Activated naive CD8-positive, alpha-beta T cell treated with anti-CD3 and anti-CD28 coated beads for 36 hours (primary cell): ENCODE measurements around the gene PRDM16. TPM values are rescaled to one million over a fixed set of nuclear protein-coding genes. Genes with fewer than 3 reads are reported as not detected.

ENCODE experiments used
- DNase-seq: peaks from one replicate; pipeline ENCODE4 v3.0.0; 2021
- H3K27ac Mint-ChIP-seq: one replicate; pipeline ENCODE4 v1.8.0; 2022; ENCODE audit warnings: mild to moderate bottlenecking, moderate library complexity, mixed read lengths
- H3K27me3 Mint-ChIP-seq: one replicate; pipeline ENCODE4 v1.8.0; 2022; ENCODE audit warnings: mild to moderate bottlenecking, mixed read lengths
- H3K36me3 Mint-ChIP-seq: one replicate; pipeline ENCODE4 v1.8.0; 2021; ENCODE audit warnings: mild to moderate bottlenecking, mixed read lengths
- H3K4me1 Mint-ChIP-seq: one replicate; pipeline ENCODE4 v1.8.0; 2021; ENCODE audit warnings: mixed read lengths
- H3K4me3 Mint-ChIP-seq: one replicate; pipeline ENCODE4 v1.8.0; 2022; ENCODE audit warnings: mild to moderate bottlenecking, moderate library complexity, mixed read lengths
- H3K9me3 Mint-ChIP-seq: one replicate; pipeline ENCODE4 v1.8.0; 2022; ENCODE audit warnings: mixed read lengths
- total RNA-seq, 2 experiments: library from RNA; stranded (reverse); gene quantifications; one replicate each; pipeline ENCODE4 v1.2.3, GENCODE V29; 2021

Gene PRDM16
- total RNA-seq, 2 experiments from 2014 or later: 0.06 to 0.12 TPM

DNA sequence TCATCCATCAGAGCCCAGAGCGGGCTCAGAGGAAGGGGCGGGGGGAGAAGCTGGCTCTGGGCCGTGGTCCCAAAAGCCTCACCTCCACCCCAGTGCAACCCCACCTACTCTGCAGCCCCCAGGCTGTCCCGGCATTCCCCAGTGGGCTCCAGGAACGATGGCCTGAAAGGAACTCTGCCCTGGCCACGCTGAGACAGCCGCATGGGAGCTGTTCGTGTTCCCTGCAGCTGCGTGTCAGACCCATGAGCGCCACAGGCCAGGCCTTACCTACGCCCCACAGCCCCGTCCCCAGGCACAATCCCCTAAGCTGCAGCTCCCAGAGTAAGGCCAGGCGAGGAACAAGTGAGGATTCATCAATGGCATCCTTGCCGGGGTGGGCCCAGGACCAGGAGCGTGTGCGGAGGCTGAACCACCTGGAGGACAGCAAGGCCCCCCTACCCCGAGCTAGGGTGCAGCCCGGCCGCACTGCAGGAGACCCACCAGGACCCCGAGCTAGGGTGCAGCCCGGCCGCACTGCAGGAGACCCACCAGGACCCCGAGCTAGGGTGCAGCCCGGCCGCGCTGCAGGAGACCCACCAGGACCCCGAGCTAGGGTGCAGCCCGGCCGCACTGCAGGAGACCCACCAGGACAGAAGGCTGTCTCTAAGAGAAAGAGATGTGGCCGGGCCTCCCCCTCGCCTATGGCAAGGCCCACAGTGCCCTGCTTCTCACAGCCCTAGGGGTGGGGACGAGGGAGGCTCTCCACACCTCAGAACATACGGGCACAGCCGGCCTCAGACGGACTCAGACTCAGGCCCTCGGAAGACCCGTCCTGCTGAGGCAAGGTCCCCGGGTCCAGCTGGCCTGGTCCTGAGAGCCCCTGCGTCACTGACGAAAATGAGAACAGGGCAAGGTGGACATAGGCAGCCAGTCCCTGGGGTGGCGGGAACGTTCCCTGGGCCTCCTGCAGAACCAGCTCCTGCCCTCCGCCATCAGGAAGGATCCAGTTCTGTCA, 359.0 kb downstream of the PRDM16 start:
- no peak overlapping the region for H3K27ac Mint-ChIP-seq
- peaks cover 3% of the 10 kb centered on the region for H3K27me3 Mint-ChIP-seq
- no peak overlapping the region for H3K4me3 Mint-ChIP-seq
- H3K36me3 Mint-ChIP-seq: no peaks in the 10 kb centered on the region
- no peak for DNase-seq
- no peaks in the 10 kb centered on the region for H3K4me1 Mint-ChIP-seq
- no peaks in the 10 kb centered on the region for H3K9me3 Mint-ChIP-seq

DNA sequence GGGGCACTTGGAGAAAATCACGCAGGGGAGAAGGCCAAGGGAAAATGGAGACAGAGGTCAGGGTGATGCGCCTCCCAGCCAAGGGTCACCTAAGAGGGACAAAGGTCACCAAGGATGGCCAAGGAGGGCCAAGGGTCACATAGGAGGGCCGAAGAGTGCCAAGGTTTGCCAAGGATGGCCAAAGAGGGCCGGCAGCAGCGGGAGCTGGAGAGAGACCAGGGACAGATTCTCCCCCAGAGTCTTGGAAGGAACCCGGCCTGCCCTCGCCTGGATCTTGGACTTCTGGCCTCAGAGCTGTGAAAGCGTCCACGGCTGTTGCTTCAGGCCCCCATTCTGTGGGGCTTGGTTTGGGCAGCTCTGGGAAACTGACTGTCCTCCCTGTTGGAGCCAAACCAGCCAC, 359.9 kb downstream of the PRDM16 start:
- no peak for DNase-seq

DNA sequence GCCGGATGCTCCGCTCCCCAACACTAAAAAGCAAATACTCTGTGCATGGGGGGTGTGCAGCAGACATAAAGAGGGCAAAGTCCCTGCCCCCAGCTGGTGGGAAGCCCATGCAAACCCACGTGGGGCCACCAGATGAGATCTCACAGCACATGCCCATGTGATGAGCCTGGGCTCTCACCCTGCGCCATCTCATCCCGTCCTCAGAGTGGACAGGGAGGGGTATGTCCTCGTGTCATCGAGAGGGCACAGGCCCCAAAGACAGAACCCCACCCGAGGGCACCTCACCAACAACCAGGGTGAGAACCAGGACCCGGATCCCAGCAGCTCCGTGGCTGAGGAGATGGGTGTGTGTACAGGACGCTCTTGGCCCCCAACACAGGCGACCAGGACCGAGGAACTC, 360.3 kb downstream of the PRDM16 start:
- Mint-ChIP-seq H3K9me3 (no peaks in the 10 kb centered on the region), H3K36me3 (no peaks in the 10 kb centered on the region), H3K27me3 (no peaks in the 10 kb centered on the region), H3K4me3 (no peak overlapping the region), H3K4me1 (no peaks in the 10 kb centered on the region), H3K27ac (no peak overlapping the region)
- no peak for DNase-seq

More for the DNA sequence above, 359.9 kb downstream of the PRDM16 start:
- Mint-ChIP-seq H3K27ac (no peak overlapping the region), H3K4me1 (no peaks in the 10 kb centered on the region), H3K27me3 (peaks cover 3% of the 10 kb centered on the region), H3K4me3 (no peak overlapping the region), H3K36me3 (no peaks in the 10 kb centered on the region), H3K9me3 (no peaks in the 10 kb centered on the region)

GRCh38 chr1:3429766-3430165, 360.8 kb downstream of the PRDM16 start:
- Mint-ChIP-seq H3K36me3 (no peaks in the 10 kb centered on the region), H3K27ac (no peak overlapping the region), H3K4me1 (no peaks in the 10 kb centered on the region), H3K27me3 (no peaks in the 10 kb centered on the region), H3K4me3 (no peak overlapping the region), H3K9me3 (no peaks in the 10 kb centered on the region)
- DNase-seq: no peak

GRCh38 chr1:3430406-3430805, 361.4 kb downstream of the PRDM16 start:
- H3K27me3 Mint-ChIP-seq: no peaks in the 10 kb centered on the region
- H3K36me3 Mint-ChIP-seq: no peaks in the 10 kb centered on the region
- no peak overlapping the region for H3K4me3 Mint-ChIP-seq
- H3K27ac Mint-ChIP-seq: no peak overlapping the region
- H3K9me3 Mint-ChIP-seq: no peaks in the 10 kb centered on the region
- H3K4me1 Mint-ChIP-seq: no peaks in the 10 kb centered on the region
- no peak for DNase-seq

- no peaks in the 10 kb centered on the region for H3K9me3 Mint-ChIP-seq
- no peak overlapping the region for H3K27ac Mint-ChIP-seq
- no peak overlapping the region for H3K4me3 Mint-ChIP-seq
- H3K4me1 Mint-ChIP-seq: no peaks in the 10 kb centered on the region
- H3K36me3 Mint-ChIP-seq: no peaks in the 10 kb centered on the region
- H3K27me3 Mint-ChIP-seq: no peaks in the 10 kb centered on the region
- DNase-seq: no peak
Observed at GRCh38 chr1:3430820-3431219, 361.8 kb downstream of the PRDM16 start.

- Mint-ChIP-seq H3K27ac (no peak overlapping the region), H3K4me3 (no peak overlapping the region), H3K36me3 (no peaks in the 10 kb centered on the region), H3K9me3 (no peaks in the 10 kb centered on the region), H3K27me3 (no peaks in the 10 kb centered on the region), H3K4me1 (no peaks in the 10 kb centered on the region)
- DNase-seq: no peak
Observed at GRCh38 chr1:3431266-3431665, 362.3 kb downstream of the PRDM16 start.

GRCh38 chr1:3431686-3432085, 362.7 kb downstream of the PRDM16 start:
- no peaks in the 10 kb centered on the region for H3K9me3 Mint-ChIP-seq
- no peak overlapping the region for H3K27ac Mint-ChIP-seq

DNA sequence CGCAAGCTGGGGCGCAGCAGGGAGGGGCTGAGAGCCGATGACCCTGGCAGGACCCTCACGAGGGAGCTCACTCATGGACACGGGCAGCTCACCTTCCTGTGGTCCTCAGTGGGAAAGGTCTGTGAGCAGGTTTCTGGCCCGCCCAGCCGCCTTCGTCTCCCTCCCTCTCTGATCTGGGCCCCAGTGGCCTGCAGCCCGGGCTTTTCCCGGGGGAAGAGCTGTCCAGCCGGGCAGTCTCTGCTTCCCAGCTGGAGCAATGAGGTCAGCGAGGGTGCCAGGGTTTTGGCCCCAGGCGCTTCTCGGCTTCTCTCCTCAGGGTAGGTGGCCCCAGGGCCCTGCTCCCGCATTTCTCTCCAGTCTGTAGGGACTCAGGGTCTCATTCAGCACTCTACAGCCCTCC, 363.3 kb downstream of the PRDM16 start:
- Mint-ChIP-seq H3K4me1 (no peaks in the 10 kb centered on the region), H3K4me3 (no peak overlapping the region), H3K27ac (no peak overlapping the region), H3K27me3 (no peaks in the 10 kb centered on the region), H3K36me3 (no peaks in the 10 kb centered on the region), H3K9me3 (no peaks in the 10 kb centered on the region)
- no peak for DNase-seq

More at GRCh38 chr1:3431686-3432085, 362.7 kb downstream of the PRDM16 start:
- no peak overlapping the region for H3K4me3 Mint-ChIP-seq
- no peak for DNase-seq
- no peaks in the 10 kb centered on the region for H3K27me3 Mint-ChIP-seq
- H3K4me1 Mint-ChIP-seq: no peaks in the 10 kb centered on the region
- no peaks in the 10 kb centered on the region for H3K36me3 Mint-ChIP-seq

- H3K27ac Mint-ChIP-seq: no peak overlapping the region
- H3K27me3 Mint-ChIP-seq: no peaks in the 10 kb centered on the region
- no peaks in the 10 kb centered on the region for H3K9me3 Mint-ChIP-seq
- H3K4me1 Mint-ChIP-seq: no peaks in the 10 kb centered on the region
- no peaks in the 10 kb centered on the region for H3K36me3 Mint-ChIP-seq
- no peak overlapping the region for H3K4me3 Mint-ChIP-seq
- no peak for DNase-seq
Observed at GRCh38 chr1:3433076-3433475, 364.1 kb downstream of the PRDM16 start.

- Mint-ChIP-seq H3K36me3 (no peaks in the 10 kb centered on the region), H3K4me3 (no peak overlapping the region), H3K27ac (no peak overlapping the region), H3K4me1 (no peaks in the 10 kb centered on the region), H3K9me3 (no peaks in the 10 kb centered on the region), H3K27me3 (no peaks in the 10 kb centered on the region)
- DNase-seq: no peak
Observed at GRCh38 chr1:3433596-3434320, 364.8 kb downstream of the PRDM16 start.

- Mint-ChIP-seq H3K4me3 (no peak overlapping the region), H3K27ac (no peak overlapping the region), H3K9me3 (no peaks in the 10 kb centered on the region), H3K36me3 (no peaks in the 10 kb centered on the region), H3K4me1 (no peaks in the 10 kb centered on the region), H3K27me3 (no peaks in the 10 kb centered on the region)
- DNase-seq: no peak
Observed at GRCh38 chr1:3434406-3435110, 365.6 kb downstream of the PRDM16 start.

GRCh38 chr1:3435666-3436065, 366.7 kb downstream of the PRDM16 start:
- H3K36me3 Mint-ChIP-seq: no peaks in the 10 kb centered on the region

DNA sequence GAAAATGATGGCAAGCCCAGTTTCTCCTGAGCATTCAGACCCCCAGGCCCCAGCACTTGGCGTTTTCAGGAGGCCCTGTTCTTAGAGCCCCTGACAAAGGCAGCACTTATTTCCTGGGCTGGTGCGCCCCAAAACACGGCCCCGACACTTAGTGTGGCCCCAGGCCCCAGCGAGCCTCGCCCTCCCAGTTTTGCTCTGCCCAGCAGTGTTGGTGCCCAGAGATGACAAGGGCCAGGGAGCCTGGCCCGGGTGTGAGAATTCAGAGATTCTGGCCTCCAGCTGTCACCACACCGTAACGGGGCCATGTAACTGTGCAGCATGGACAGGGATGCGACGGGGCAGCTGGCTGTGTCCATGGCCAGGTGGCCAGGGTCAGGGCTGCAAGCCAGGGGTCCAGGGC, 367.4 kb downstream of the PRDM16 start:
- no peak for DNase-seq
- Mint-ChIP-seq H3K9me3 (no peaks in the 10 kb centered on the region), H3K27me3 (peaks cover 7% of the 10 kb centered on the region), H3K27ac (no peak overlapping the region), H3K4me3 (no peak overlapping the region), H3K4me1 (no peaks in the 10 kb centered on the region), H3K36me3 (no peaks in the 10 kb centered on the region)

More at GRCh38 chr1:3435666-3436065, 366.7 kb downstream of the PRDM16 start:
- DNase-seq: no peak
- H3K4me3 Mint-ChIP-seq: no peak overlapping the region
- H3K27ac Mint-ChIP-seq: no peak overlapping the region
- no peaks in the 10 kb centered on the region for H3K9me3 Mint-ChIP-seq
- H3K27me3 Mint-ChIP-seq: peaks cover 3% of the 10 kb centered on the region
- no peaks in the 10 kb centered on the region for H3K4me1 Mint-ChIP-seq

DNA sequence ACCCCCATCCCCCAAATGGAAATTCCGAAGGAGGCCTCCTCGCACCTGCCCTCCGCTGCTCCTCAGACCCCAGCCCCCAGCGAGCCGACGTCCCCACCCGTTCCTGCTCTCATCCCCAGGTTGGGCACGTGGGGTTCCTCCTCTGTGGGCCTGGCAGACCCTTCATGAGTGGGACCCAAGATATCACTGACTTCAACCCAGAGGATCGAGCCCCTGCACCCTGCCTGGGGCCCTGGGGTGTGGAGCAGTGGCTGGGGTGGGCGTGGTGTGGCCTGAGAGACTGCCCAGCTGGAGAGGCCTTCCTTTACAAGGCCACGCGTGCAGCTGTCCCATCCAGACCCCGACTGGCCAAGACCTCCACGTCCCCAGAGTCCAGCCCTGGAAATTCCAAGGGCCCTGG, 367.9 kb downstream of the PRDM16 start:
- Mint-ChIP-seq H3K27ac (no peak overlapping the region), H3K4me3 (no peak overlapping the region), H3K9me3 (no peaks in the 10 kb centered on the region), H3K4me1 (no peaks in the 10 kb centered on the region), H3K27me3 (peaks cover 7% of the 10 kb centered on the region), H3K36me3 (no peaks in the 10 kb centered on the region)
- DNase-seq: no peak
